ENCODE data around the gene TFAP2B. TPM values are rescaled to one million over a fixed set of nuclear protein-coding genes. Genes with fewer than 3 reads are reported as not detected.

Gene TFAP2B
- total and polyA plus RNA-seq, 12 donors: 0.01 to 0.07 TPM; not detected in 10

GRCh38 chr6:50840112-50840810, 21.6 kb downstream of the TFAP2B start:
- Histone ChIP-seq H3K4me1 (peaks cover 0 to 11% (median 0%) of the 10 kb centered on the region in 9 donors), H3K36me3 (no peaks in the 10 kb centered on the region), H3K9me3 (no peaks in the 10 kb centered on the region), H3K4me3 (no peak overlapping the region), H3K27ac (no peak overlapping the region), H3K27me3 (peaks cover 0 to 100% (median 100%) of the 10 kb centered on the region in 7 donors)
- ATAC-seq (no peak), DNase-seq (no peak)
- 7 to 8% methylated on average over 15 of the region's 15 CpGs for WGBS, 2 donors
- TF ChIP-seq CTCF (IDR thresholded peaks at IDR 0.05): no peak
- intact Hi-C loops (cut with DNase I): no loop called here

- Histone ChIP-seq H3K27ac (no peak overlapping the region), H3K4me1 (peaks cover 0 to 15% (median 0%) of the 10 kb centered on the region in 9 donors), H3K36me3 (no peaks in the 10 kb centered on the region), H3K4me3 (no peak overlapping the region), H3K9me3 (no peaks in the 10 kb centered on the region), H3K27me3 (peaks cover 0 to 100% (median 100%) of the 10 kb centered on the region in 7 donors)
- 4 to 6% methylated on average over 18 of the region's 18 CpGs for WGBS, 2 donors
- DNase-seq: no peak
- intact Hi-C loops (cut with DNase I): no loop called here
- no peak for ATAC-seq
- TF ChIP-seq CTCF (IDR thresholded peaks at IDR 0.05): no peak
Observed at GRCh38 chr6:50840811-50841192, 22.1 kb downstream of the TFAP2B start.

- no peak for TF ChIP-seq CTCF (IDR thresholded peaks at IDR 0.05)
Observed at GRCh38 chr6:50842446-50842845, 23.8 kb downstream of the TFAP2B start.

GRCh38 chr6:50842861-50843384, 24.3 kb downstream of the TFAP2B start:
- 3 to 6% methylated on average over 32 of the region's 32 CpGs for WGBS, 2 donors
- intact Hi-C loops (cut with DNase I): no loop called here
- no peak for TF ChIP-seq CTCF (IDR thresholded peaks at IDR 0.05)
- peaks cover 4 to 100% (median 100%) of the 10 kb centered on the region in 7 donors for H3K27me3 ChIP-seq
- H3K27ac ChIP-seq: no peak overlapping the region
- no peak overlapping the region for H3K4me3 ChIP-seq
- ATAC-seq: no peak
- H3K9me3 ChIP-seq: no peaks in the 10 kb centered on the region
- no peak for DNase-seq
- peaks cover 0 to 15% (median 0%) of the 10 kb centered on the region in 9 donors for H3K4me1 ChIP-seq
- H3K36me3 ChIP-seq: no peaks in the 10 kb centered on the region

More at GRCh38 chr6:50842446-50842845, 23.8 kb downstream of the TFAP2B start:
- ATAC-seq (no peak), DNase-seq (no peak)
- Histone ChIP-seq H3K27ac (no peak overlapping the region), H3K4me3 (no peak overlapping the region), H3K36me3 (no peaks in the 10 kb centered on the region), H3K4me1 (peaks cover 0 to 15% (median 0%) of the 10 kb centered on the region in 9 donors), H3K27me3 (peaks cover 4 to 100% (median 100%) of the 10 kb centered on the region in 7 donors), H3K9me3 (no peaks in the 10 kb centered on the region)
- WGBS, 2 donors: 4 to 11% methylated on average over 7 of the region's 7 CpGs
- intact Hi-C loops (cut with DNase I): no loop called here

Data from heart right ventricle (tissue), 16 donors.